ENCODE data around the gene USP7.

GRCh38 chr16:8967132-8967821, 3.6 kb upstream of the USP7 start:
- no peak for TF ChIP-seq EZH2 (IDR thresholded peaks at IDR 0.05; ENCODE audit: borderline replicate concordance, control insufficient read depth, low read depth, low read length)
- TF ChIP-seq ZNF207 (IDR thresholded peaks at IDR 0.05; ENCODE audit: borderline replicate concordance) = no peak
- no peak for TF ChIP-seq ZSCAN29 (IDR thresholded peaks at IDR 0.05)
- TF ChIP-seq TAF1 (IDR thresholded peaks at IDR 0.05; ENCODE audit: borderline replicate concordance, low read depth, low read length) = no peak
- TF ChIP-seq CTCF (IDR thresholded peaks at IDR 0.05 in 2 of 3, conservative IDR thresholded peaks at IDR 0.05 in 1 of 3; ENCODE audit: control insufficient read depth in 2 of 3, extremely low read depth in 1 of 3, insufficient read depth in 1 of 3, low read depth in 3 of 3, low read length in 3 of 3) = no peak
- no peak for TF ChIP-seq POLR2A (IDR thresholded peaks at IDR 0.05; ENCODE audit: low read depth, low read length)

Data from GM12878 (cell line).